ENCODE measurements around the gene BLOC1S4. TPM values are rescaled to one million over a fixed set of nuclear protein-coding genes. Genes with fewer than 3 reads are reported as not detected.

Gene BLOC1S4
- total RNA-seq, 1 experiment from 2014 or later, result 15.7 TPM

DNA sequence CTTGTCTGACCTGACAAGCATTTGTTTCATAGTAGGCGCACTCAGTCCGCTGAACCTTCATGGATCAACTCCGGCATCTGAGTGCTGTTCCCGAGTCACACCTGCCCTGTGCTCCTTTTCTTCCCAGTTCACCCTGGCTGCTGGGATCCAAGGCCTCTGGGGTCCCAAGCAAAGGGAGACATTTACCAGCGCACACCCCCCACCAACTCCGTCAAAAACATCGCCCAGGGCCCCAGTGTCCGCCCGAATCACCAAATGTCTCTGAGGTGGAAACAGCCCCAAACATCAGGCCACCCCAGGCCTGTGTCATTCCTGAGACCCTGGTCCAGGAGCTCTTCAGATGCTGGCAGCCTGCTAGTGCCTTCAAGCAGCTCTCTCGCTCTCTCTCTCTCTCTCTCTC lies 5.1 kb downstream of the BLOC1S4 start:
- Histone ChIP-seq H4K20me1 (ENCODE audit: insufficient read depth) (no peaks in the 10 kb centered on the region), H2AFZ (ENCODE audit: low read depth, low read length, poor library complexity, severe bottlenecking) (no peak overlapping the region), H3K4me2 (ENCODE audit: low read length) (no peak overlapping the region), H3K27ac (ENCODE audit: low read depth, low read length) (no peak overlapping the region), H3K9me2 (ENCODE audit: insufficient read depth) (no peaks in the 10 kb centered on the region), H3K4me1 (ENCODE audit: control insufficient read depth in 1 of 2, insufficient read depth in 2 of 2, low read length in 2 of 2) (peaks cover 4 to 14% of the 10 kb centered on the region in 2 experiments; a peak in 2 of 4 replicates), H3K9me3 (ENCODE audit: control insufficient read depth in 1 of 2, insufficient read depth in 1 of 2, low read depth in 1 of 2, low read length in 2 of 2) (no peaks in the 10 kb centered on the region), H3K27me3 (ENCODE audit: insufficient read depth, low read length) (no peaks in the 10 kb centered on the region), H3K4me3 (replicated peaks in 1 of 2; ENCODE audit: low read depth in 1 of 2, low read length in 2 of 2) (no peak overlapping the region), H3K9ac (ENCODE audit: low read length) (no peak overlapping the region), H3K79me2 (ENCODE audit: insufficient read depth, low read length) (peaks cover 14% of the 10 kb centered on the region), H3K36me3 (ENCODE audit: control insufficient read depth in 1 of 2, insufficient read depth in 2 of 2, low read length in 2 of 2) (no peaks in the 10 kb centered on the region)
- ChIA-PET POLR2A (no interaction called here), CTCF (interaction anchor here (1.1 kb wide), 1 partner anchor 152 kb away, joined by 6 read pairs; no protein-coding TSS in a partner anchor), RAD21 (ENCODE audit: low non-redundant PET in 1 of 2, low total read pairs in 2 of 2, uncharacterized antibody in 2 of 2, unreplicated experiment in 2 of 2) (interaction anchor here in 1 of 2 experiments (2.1 kb wide), 1 partner anchor 152 kb away, joined by 15 read pairs; no protein-coding TSS in a partner anchor)
- no peak for DNase-seq (ENCODE audit: low read depth, low spot score)
- TF ChIP-seq SIN3A (IDR thresholded peaks at IDR 0.05; ENCODE audit: low read depth) (no peak), YY1 (IDR thresholded peaks at IDR 0.05; ENCODE audit: extremely low read depth, insufficient replicate concordance, low read depth, low read length) (no peak), CBX3 (IDR thresholded peaks at IDR 0.05; ENCODE audit: low read depth) (no peak), POLR2AphosphoS5 (IDR thresholded peaks at IDR 0.05; ENCODE audit: low read depth, low read length) (no peak), EZH2 (IDR thresholded peaks at IDR 0.05) (no peak)
- intact Hi-C loops (cut with micrococcal nuclease), result loop anchor here (5.0 to 10.0 kb wide), 2 partner anchors 254 to 466 kb away; no protein-coding TSS in a partner anchor
- no TSS peak for BruUV-seq (replicated peaks)
- no peak for ATAC-seq

DNA sequence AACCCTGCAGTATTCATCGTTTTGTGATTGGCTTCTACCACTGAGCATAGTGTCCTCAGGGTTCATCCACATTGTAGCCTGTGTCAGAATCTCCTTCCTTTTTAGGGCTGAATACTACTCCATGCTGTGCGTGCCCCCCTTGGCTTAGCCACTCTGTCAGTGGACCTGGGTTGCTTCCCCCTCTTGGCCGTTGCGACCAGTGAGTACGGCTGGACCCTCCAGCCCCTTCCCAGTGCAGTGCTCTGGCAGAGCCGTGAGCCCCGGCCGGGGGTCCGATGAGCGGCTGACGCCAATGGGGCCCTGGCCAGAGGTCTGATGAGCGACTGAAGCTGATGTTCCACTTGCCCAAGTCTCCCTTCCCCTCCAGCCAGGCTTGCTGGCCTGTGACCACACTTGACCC lies 6.9 kb downstream of the BLOC1S4 start:
- DNase-seq (ENCODE audit: low read depth, low spot score) (no peak), ATAC-seq (no peak)
- Histone ChIP-seq H3K27me3 (ENCODE audit: insufficient read depth, low read length) (no peaks in the 10 kb centered on the region), H3K36me3 (ENCODE audit: control insufficient read depth in 1 of 2, insufficient read depth in 2 of 2, low read length in 2 of 2) (no peaks in the 10 kb centered on the region), H3K27ac (ENCODE audit: low read depth, low read length) (no peak overlapping the region), H3K9me2 (ENCODE audit: insufficient read depth) (no peaks in the 10 kb centered on the region), H4K20me1 (ENCODE audit: insufficient read depth) (no peaks in the 10 kb centered on the region), H3K9ac (ENCODE audit: low read length) (no peak overlapping the region), H3K4me3 (replicated peaks in 1 of 2; ENCODE audit: low read depth in 1 of 2, low read length in 2 of 2) (no peak overlapping the region), H3K79me2 (ENCODE audit: insufficient read depth, low read length) (no peaks in the 10 kb centered on the region), H2AFZ (ENCODE audit: low read depth, low read length, poor library complexity, severe bottlenecking) (no peak overlapping the region), H3K9me3 (ENCODE audit: control insufficient read depth in 1 of 2, insufficient read depth in 1 of 2, low read depth in 1 of 2, low read length in 2 of 2) (no peaks in the 10 kb centered on the region), H3K4me2 (ENCODE audit: low read length) (no peak overlapping the region), H3K4me1 (ENCODE audit: control insufficient read depth in 1 of 2, insufficient read depth in 2 of 2, low read length in 2 of 2) (peaks cover 0 to 5% of the 10 kb centered on the region in 2 experiments; a peak in 1 of 4 replicates)
- intact Hi-C loops (cut with micrococcal nuclease), result loop anchor here (5.0 to 10.0 kb wide), 2 partner anchors 252 to 464 kb away; no protein-coding TSS in a partner anchor
- RAD21 ChIA-PET (ENCODE audit: low non-redundant PET in 1 of 2, low total read pairs in 2 of 2, uncharacterized antibody in 2 of 2, unreplicated experiment in 2 of 2), result no interaction called here
- CTCF ChIA-PET, result no interaction called here
- no TSS peak for BruUV-seq (replicated peaks)
- POLR2A ChIA-PET, result no interaction called here
- TF ChIP-seq ZNF274 (IDR thresholded peaks at IDR 0.05; ENCODE audit: low read depth, low read length) (no peak), YY1 (IDR thresholded peaks at IDR 0.05; ENCODE audit: extremely low read depth, insufficient replicate concordance, low read depth, low read length) (no peak), FOSL1 (IDR thresholded peaks at IDR 0.05; ENCODE audit: low read depth) (no peak), SP1 (IDR thresholded peaks at IDR 0.05; ENCODE audit: low read depth) (no peak), POLR2AphosphoS5 (IDR thresholded peaks at IDR 0.05; ENCODE audit: low read depth, low read length) (no peak), RAD21 (IDR thresholded peaks at IDR 0.05; ENCODE audit: low read depth) (no peak), CEBPB (IDR thresholded peaks at IDR 0.05; ENCODE audit: low read depth) (no peak), SRF (IDR thresholded peaks at IDR 0.05; ENCODE audit: low read depth) (no peak), CBX3 (IDR thresholded peaks at IDR 0.05; ENCODE audit: low read depth) (no peak), JUND (IDR thresholded peaks at IDR 0.05) (no peak), EZH2 (IDR thresholded peaks at IDR 0.05) (no peak), EGR1 (IDR thresholded peaks at IDR 0.05; ENCODE audit: low read depth) (no peak)
- TF ChIP-seq, protein P1, sequence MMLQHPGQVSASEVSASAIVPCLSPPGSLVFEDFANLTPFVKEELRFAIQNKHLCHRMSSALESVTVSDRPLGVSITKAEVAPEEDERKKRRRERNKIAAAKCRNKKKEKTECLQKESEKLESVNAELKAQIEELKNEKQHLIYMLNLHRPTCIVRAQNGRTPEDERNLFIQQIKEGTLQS (IDR thresholded peaks at IDR 0.05), result no peak
- TF ChIP-seq, protein P2, sequence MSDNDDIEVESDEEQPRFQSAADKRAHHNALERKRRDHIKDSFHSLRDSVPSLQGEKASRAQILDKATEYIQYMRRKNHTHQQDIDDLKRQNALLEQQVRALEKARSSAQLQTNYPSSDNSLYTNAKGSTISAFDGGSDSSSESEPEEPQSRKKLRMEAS (IDR thresholded peaks at IDR 0.05), result no peak
- TF ChIP-seq, protein P3, sequence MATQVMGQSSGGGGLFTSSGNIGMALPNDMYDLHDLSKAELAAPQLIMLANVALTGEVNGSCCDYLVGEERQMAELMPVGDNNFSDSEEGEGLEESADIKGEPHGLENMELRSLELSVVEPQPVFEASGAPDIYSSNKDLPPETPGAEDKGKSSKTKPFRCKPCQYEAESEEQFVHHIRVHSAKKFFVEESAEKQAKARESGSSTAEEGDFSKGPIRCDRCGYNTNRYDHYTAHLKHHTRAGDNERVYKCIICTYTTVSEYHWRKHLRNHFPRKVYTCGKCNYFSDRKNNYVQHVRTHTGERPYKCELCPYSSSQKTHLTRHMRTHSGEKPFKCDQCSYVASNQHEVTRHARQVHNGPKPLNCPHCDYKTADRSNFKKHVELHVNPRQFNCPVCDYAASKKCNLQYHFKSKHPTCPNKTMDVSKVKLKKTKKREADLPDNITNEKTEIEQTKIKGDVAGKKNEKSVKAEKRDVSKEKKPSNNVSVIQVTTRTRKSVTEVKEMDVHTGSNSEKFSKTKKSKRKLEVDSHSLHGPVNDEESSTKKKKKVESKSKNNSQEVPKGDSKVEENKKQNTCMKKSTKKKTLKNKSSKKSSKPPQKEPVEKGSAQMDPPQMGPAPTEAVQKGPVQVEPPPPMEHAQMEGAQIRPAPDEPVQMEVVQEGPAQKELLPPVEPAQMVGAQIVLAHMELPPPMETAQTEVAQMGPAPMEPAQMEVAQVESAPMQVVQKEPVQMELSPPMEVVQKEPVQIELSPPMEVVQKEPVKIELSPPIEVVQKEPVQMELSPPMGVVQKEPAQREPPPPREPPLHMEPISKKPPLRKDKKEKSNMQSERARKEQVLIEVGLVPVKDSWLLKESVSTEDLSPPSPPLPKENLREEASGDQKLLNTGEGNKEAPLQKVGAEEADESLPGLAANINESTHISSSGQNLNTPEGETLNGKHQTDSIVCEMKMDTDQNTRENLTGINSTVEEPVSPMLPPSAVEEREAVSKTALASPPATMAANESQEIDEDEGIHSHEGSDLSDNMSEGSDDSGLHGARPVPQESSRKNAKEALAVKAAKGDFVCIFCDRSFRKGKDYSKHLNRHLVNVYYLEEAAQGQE (IDR thresholded peaks at IDR 0.05; ENCODE audit: low read depth), result no peak
